ENCODE measurements around the gene SHANK3.

SHANK3 gene

GRCh38 chr22:50700387-50701075 is 27.9 kb downstream of the SHANK3 start:
- no peak for DNase-seq

DNA sequence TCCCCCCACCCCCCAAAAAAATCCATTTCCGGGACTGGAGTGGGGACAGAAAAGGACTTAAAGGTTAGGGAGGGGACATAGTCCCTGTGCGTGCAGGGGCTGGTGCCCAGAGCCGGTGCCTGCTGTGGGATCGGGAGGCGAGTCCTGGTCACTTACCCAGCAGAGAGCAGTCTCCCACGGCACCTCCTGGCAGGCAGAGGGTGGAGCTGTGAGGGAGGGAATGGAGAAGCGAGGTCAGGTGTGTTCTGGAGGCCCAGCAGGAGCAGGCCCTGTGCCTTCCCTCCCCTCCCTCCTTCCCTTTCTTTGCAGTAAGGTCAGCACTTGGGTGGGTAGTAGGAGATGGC is 28.4 kb downstream of the SHANK3 start:
- no peak for DNase-seq

DNA sequence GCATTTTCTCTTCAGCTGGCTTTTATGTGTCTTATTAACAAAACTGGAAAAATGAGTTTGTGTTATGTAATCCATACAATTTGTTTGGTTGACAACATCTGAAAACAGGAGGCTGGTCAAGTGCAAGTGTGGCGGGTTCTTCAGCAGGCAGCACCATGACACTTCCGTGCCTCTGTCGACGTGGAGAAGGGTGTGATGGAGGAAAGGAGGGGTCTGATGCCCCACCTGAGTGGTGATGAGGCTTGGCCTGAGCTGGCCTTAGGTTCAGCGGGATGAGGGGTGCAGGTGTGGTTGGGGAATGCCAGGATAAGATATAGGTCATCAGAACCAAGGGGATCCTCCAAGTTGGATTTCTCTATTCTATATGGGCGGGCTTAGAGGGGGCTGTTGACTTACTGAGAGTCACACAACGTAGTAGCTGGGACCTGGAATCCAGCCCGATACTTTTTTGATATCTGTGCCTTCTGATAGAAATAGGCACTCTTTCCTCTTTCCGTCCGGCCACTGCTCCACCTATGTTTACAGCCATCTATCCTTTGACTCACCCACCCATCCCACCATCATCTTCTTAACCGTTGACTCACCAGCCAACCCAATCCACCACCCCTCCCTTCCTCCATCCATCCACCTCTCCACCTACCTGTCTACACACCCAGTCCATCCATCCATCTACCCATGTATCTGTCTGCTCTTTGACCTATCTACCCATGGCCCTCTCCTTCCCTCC is 29.0 kb downstream of the SHANK3 start:
- no peak for DNase-seq

DNA sequence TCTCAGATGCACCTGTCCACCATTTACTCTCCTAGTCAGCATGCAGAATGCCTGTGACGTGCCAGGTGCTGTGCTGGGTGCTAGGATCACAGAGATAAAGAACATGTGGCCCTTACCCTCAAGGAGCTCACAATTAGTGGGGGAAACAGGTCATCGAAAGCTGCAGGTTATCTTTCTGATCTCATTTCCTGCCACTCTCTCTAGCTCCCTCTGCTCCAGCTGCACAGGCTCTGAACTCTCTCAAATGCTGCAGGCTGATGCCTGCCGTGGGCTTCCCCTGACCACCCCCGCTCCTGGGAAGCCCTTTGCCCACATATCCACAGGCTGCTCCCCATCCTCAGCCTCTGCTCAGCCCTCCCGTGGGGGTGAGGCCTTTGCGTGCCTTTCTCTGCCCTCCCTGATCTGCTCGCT is 29.6 kb downstream of the SHANK3 start:
- DNase-seq, result no peak

DNA sequence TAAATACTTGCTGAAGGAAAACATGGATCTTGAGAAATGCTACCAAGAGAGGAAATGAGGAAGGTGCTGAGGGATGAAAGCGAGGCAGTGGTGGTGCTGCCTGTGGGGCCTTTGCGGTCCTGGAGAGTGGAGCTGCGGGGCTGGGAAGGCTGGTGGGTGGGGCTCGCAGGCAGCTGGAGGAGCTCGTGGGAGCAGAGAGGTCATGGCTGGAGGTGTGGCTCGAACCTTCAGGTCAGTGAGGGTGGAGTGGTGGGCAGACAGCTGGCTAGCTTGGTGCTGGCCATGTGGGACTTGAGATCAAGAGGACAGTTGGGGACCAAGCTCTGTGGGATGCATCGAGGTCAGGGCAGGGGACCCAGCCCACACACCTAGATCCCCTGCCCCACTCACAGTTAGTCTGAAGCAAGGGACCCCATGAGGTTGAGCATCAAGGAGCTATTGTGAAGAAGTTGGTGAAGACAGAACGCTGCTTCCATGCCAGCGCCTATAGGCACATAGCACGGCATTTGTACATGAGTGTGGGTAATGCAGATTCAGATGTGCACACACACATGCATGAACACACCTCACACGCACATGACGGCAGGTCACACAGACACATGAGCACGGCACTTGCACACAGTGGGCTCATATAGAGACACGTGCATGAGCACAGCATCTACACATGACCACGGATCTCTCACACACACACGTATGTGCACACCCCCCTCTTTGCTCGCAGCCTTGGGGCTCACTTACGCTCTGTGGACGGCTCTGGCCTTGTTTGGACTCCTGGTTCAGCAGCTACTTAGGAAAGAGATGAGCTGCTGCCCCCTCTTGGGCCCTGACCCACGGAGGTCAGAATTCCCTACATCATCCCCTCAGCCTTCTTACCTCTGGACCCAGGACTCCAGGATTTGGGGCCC is 30.4 kb downstream of the SHANK3 start:
- no peak for DNase-seq

GRCh38 chr22:50703726-50704509 is 31.3 kb downstream of the SHANK3 start:
- DNase-seq, result no peak

- DNase-seq, result no peak
These were observed 32.0 kb downstream of the SHANK3 start for GRCh38 chr22:50704510-50705218.

DNA sequence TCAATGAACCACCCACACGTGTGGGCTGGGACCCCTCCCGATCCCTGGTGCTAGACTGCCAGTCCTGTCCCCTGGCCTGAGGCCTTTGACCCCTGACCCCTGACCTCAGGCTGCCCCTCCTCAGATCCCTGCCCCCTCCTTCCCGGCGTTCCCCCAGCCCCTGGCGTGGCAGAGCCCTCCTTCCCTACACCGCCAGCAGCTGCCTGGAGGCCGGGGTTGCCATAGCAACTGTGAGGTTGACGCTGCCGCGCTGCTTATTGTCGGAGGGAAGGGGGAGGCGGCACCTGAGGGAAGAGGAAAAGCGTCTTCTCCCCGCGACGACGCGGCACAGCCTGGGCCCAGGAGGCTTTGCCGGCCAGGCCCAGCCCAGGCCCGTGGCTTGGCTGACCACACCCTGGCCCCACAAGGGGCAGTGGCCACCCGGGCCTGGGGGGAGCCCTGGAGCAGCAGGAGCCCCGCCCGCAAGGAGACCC is 32.6 kb downstream of the SHANK3 start:
- peak; percentile 51 for DNase-seq

GRCh38 chr22:50705851-50706351 is 33.3 kb downstream of the SHANK3 start:
- DNase-seq, result no peak

- DNase-seq, result no peak
These were observed 34.0 kb downstream of the SHANK3 start for GRCh38 chr22:50706481-50707125.

DNA sequence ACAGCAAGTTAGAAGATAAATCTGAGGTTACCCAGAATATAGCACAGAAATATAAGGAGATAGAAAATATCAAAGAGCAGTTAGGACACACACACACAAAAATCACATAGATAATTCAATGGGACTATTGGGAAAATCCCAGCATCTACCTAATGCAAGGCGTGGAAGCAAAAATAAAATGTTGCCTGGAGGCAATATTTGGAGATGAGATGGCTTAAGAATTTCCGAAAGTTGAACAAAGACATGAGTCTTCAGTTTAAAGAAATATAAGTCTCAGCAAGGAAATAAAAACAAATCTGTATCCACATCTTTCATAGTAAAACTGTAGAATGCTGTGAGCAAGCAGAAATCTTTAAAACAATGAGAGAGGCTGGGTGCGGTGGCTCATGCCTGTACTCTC is 35.9 kb downstream of the SHANK3 start:
- no peak for DNase-seq

DNA sequence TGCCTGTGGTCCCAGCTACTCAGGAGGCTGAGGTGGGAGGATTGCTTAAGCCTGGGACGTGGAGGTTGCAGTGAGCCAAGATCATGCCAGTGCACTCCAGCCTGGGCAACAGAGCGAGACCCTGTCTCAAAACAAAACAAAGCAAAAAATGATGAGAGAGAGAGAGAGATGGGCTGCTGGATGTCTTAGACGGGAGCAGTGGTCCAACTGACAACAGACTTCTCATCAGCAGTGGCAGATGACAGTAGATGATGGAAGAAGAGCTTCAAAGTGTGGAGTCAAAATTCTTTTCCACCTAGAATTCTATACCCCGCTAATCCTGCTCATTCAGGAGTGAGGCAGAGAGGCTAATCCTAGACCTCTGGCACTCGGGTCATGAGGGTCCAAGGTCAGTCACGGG is 36.4 kb downstream of the SHANK3 start:
- no peak for DNase-seq

GRCh38 chr22:50710221-50710620 is 37.6 kb downstream of the SHANK3 start:
- no peak for DNase-seq

- DNase-seq, result no peak
These were observed 38.3 kb downstream of the SHANK3 start for GRCh38 chr22:50710886-50711285.

DNA sequence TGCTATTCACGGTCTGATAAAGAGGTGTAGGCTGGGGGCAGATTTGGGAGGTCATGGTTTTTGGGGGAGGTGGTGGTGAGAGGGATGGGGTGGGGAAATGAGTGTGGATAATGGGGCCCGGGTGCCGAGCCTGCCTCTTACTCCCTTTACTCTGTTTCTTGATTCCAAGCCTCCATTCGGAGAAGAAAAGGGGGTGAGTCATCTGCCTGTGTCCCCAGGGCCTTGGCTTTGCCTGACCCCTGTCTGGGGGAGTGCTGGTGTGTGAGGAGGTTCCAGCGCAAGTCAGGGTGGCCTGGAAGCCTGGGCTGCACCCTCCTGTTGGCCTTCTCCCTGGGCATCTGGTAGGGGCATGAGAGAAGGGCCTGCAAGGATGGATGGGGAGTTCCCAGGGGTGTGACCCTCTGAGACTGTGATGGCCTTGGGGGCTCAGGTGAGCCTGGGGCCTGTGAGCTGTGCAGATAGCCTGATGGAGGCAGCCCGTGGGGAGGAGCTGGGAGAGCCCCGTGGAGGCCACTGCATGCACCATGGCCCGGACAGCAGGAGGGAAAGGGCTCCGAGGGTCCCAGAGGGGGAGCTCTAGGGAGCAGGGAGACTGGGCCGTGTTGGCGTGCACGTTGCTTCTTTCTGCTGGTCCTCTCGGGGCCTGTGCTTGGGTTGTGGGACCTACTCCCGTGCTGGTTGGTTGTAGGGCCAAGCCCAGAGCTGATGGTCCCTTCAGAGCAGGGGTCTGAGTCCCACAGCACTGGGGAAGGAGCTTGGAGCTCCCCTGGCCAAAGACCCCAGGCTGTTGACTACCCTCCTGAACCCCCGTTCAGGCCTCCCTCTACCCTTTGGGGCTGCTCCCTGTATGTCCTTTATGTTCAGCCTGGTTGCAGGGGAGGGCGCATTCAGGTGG is 39.1 kb downstream of the SHANK3 start:
- no peak for DNase-seq

DNA sequence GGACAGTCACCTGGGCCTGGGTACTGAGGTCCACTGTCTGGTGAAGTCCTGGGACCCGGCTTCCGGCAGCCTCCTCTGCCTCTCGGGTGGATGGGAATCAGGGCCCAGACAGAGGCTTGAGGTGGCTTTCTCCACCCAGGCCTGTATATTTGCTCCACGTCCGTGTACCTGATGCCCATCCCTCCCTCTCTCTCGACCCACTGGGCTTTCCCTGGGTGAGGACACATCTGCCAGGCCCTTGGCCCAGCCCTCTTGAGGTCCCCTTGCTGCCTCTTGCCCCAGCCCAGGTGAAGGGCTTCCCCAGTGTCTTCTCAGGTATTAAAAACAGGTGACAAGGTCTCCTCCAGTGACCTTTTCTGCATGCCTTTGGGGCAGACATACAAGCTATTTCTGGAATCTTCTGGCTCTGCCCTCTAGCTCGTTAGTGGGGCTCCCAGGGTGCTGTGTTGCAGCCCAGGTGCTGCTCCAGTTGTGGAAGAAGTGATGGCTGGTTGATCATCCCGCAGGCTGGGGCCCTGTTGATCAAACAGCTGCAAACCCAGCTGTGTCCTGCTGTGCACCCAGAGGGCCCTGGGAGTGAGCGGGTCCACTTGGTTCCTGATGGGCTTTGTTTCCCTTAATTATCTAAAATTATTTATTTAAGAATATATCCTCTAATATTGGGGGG is 39.9 kb downstream of the SHANK3 start:
- DNase-seq, result no peak

GRCh38 chr22:50713008-50713385 is 40.4 kb downstream of the SHANK3 start:
- DNase-seq, result peak; percentile 56

DNA sequence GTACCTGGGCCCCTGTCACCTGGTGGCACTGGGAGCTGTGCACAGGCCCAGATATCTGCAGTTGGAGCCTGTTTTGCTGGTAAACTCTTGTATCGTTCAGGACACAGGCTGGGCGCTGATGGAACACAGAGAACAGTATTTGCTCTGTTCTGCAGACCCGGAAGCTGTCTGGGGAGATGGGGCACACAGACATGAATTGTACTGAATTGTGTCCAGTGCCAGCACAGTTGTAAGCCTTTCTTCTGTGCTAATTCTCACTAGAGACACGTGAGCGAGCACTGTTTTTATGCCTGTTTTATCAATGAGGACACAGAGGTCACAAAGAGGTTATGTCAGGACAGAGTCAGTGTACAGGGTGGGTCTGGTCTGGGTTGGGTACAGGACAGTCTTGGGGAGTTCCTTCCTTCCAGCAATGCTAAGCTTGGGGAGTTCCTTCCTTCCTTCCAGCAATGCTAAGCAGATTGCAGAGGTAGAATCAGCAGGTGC is 41.0 kb downstream of the SHANK3 start:
- DNase-seq, result peak; percentile 90

DNA sequence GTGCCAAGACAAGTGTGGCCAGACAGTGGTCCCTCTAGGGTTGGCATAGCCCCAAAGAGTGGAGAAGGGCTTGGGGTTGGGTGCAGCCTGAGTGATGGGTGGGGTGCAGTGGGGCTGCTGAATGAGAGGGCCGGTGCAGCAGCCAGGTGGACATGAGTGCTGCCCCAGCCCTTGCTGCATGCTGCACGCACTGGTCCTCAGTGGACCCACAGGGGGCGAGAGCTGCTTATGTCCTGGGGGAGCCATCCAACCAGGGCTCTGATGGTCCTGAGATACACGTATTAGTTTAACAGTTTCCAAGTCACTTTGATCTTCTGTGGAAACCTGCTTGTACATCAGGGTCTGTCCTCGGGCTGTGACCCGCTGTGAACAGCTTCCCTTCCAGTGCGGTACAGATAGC is 41.5 kb downstream of the SHANK3 start:
- no peak for DNase-seq

Data from midbrain (tissue), 1 donor.